ENCODE data around the gene STX3. TPM values are rescaled to one million over a fixed set of nuclear protein-coding genes. Genes with fewer than 3 reads are reported as not detected.

Gene STX3
- total and polyA plus RNA-seq, 2 of the 13 experiments (the other 11 are each of a cell fraction or from before 2014, with no cell fraction given), result 16.5 to 24.0 TPM

DNA sequence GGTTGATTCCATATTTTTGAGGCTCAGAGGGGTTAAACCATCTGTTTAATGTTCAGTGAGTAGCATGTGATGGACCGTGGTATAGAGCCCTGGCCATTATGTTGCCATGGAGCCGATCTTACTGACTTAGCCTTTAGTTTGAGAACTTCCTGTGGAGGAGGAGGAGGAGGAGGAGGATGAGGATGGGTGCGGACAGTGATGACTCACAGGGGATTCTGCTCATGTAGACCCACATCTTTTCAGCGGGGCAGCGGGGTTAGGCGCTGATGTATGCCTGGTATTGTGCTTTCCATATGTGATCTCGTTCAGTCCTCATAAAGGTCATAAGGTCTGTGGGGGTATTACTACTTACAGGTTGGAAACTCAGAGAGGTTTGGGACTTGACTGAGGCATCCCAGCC lies 13.9 kb downstream of the STX3 start:
- 95% methylated on average over 7 of the region's 7 CpGs for WGBS (ENCODE audit: low lambda C conversion rate)

More for the DNA sequence above, 13.9 kb downstream of the STX3 start:
- no peaks in the 10 kb centered on the region for H3K27me3 ChIP-seq (ENCODE audit: control insufficient read depth in 1 of 2, insufficient read depth in 2 of 2, low read length in 2 of 2)
- ATAC-seq (no peak), DNase-seq (ENCODE audit: low spot score) (no peak), FAIRE-seq (no peak)
- no peak overlapping the region for H2AFZ ChIP-seq (ENCODE audit: low read length)
- H3K9me3 ChIP-seq (ENCODE audit: low read length), result no peaks in the 10 kb centered on the region
- no peaks in the 10 kb centered on the region for H4K20me1 ChIP-seq (ENCODE audit: insufficient read depth, low read length)
- in situ Hi-C loops (cut with HindIII; ENCODE audit: extremely low pct_ligation_motif_present, low pct_unique_long_range_greater_than_20kb) (no loop called here), intact Hi-C loops (cut with micrococcal nuclease; ENCODE audit: unreplicated experiment) (no loop called here)
- H3K79me2 ChIP-seq (ENCODE audit: insufficient read depth, low read length), result peaks cover 4% of the 10 kb centered on the region
- H3K36me3 ChIP-seq (replicated peaks in 1 of 2; ENCODE audit: control insufficient read depth in 1 of 2, insufficient read depth in 2 of 2, low read length in 2 of 2), result peaks cover 0 to 2% of the 10 kb centered on the region in 2 experiments; a peak in 1 of 5 replicates
- no peak for TF ChIP-seq KLF6 (CRISPR knock-in tag; IDR thresholded peaks at IDR 0.05)
- no peak for TF ChIP-seq ZNF616 (CRISPR knock-in tag; IDR thresholded peaks at IDR 0.05; ENCODE audit: low read depth)
- no peak for TF ChIP-seq SNAI1 (CRISPR knock-in tag; IDR thresholded peaks at IDR 0.05; ENCODE audit: borderline replicate concordance)
- TF ChIP-seq DR1 (CRISPR knock-in tag; IDR thresholded peaks at IDR 0.05), result no peak
- TF ChIP-seq HMGXB3 (CRISPR knock-in tag; IDR thresholded peaks at IDR 0.05; ENCODE audit: borderline replicate concordance), result no peak
- TF ChIP-seq ZNF891 (CRISPR knock-in tag; IDR thresholded peaks at IDR 0.05), result no peak
- TF ChIP-seq THYN1 (CRISPR knock-in tag; IDR thresholded peaks at IDR 0.05; ENCODE audit: borderline replicate concordance, low read depth), result no peak
- TF ChIP-seq ZFX (CRISPR knock-in tag; IDR thresholded peaks at IDR 0.05; ENCODE audit: low read depth), result no peak
- no peak for TF ChIP-seq CCDC6 (CRISPR knock-in tag; IDR thresholded peaks at IDR 0.05)
- TF ChIP-seq ZC3H13 (CRISPR knock-in tag; IDR thresholded peaks at IDR 0.05), result no peak
- no peak for TF ChIP-seq YEATS2 (CRISPR knock-in tag; IDR thresholded peaks at IDR 0.05; ENCODE audit: borderline replicate concordance)
- no peak for TF ChIP-seq ZNF567 (CRISPR knock-in tag; IDR thresholded peaks at IDR 0.05; ENCODE audit: borderline replicate concordance)
- no peak for TF ChIP-seq ZNF282 (IDR thresholded peaks at IDR 0.05; ENCODE audit: partially characterized antibody)
- H3K27ac ChIP-seq (ENCODE audit: extremely low read length, insufficient read depth, low read length), result no peak overlapping the region
- ChIA-PET CTCF (ENCODE audit: low intra/inter-chr PET ratio, low total read pairs) (no interaction called here), POLR2A (no interaction called here)
- no peak overlapping the region for H3K4me3 ChIP-seq (replicated peaks in 1 of 3; ENCODE audit: insufficient read depth in 1 of 3, low read depth in 2 of 3, low read length in 3 of 3)
- no peaks in the 10 kb centered on the region for H3K4me1 ChIP-seq (ENCODE audit: insufficient read depth, low read length)
- H3K9ac ChIP-seq (ENCODE audit: insufficient read depth, low read depth, low read length), result no peak overlapping the region
- no peak overlapping the region for H3K4me2 ChIP-seq (ENCODE audit: low read depth, low read length)
- BruUV-seq (replicated peaks), result no TSS peak
